HepG2 (cell line): ENCODE data around the gene ATRAID. TPM values are rescaled to one million over a fixed set of nuclear protein-coding genes. Genes with fewer than 3 reads are reported as not detected.

Source experiments
- CBX2 ChIP-seq, 2 experiments: fragments of 200-600 bp in 1 of 2; sonication (generic); formaldehyde crosslinking in 1 of 2; IDR thresholded peaks; 2 replicates each; pipeline versions ENCODE4 v1.7.0 to v1.8.1; 2018 to 2022; ENCODE audit warnings: low read depth in 2 of 2, low read length in 1 of 2, mild to moderate bottlenecking in 1 of 2, missing genetic modification reagents in 1 of 2
- CEBPB ChIP-seq: IDR thresholded peaks from 2 replicates; pipeline ENCODE4 v1.6.1; 2011; ENCODE audit warnings: low read depth, low read length, improper control_type of control experiment, borderline replicate concordance
- ESRRA ChIP-seq: sonication (generic); formaldehyde crosslinking; IDR thresholded peaks from 2 replicates; pipeline ENCODE4 v1.5.1; 2020; ENCODE audit warnings: mild to moderate bottlenecking, low read depth, missing genetic modification reagents
- GZF1 ChIP-seq: sonication (generic); formaldehyde crosslinking; IDR thresholded peaks from 2 replicates; pipeline ENCODE4 v1.5.1; 2020; ENCODE audit warnings: mild to moderate bottlenecking, missing genetic modification reagents
- MAFF ChIP-seq: IDR thresholded peaks from 2 replicates; pipeline ENCODE4 v1.6.1; 2011; ENCODE audit warnings: low read depth, low read length, improper control_type of control experiment
- MTF2 ChIP-seq: sonication (generic); formaldehyde crosslinking; IDR thresholded peaks from 2 replicates; pipeline ENCODE4 v1.5.0; 2020; ENCODE audit warnings: missing genetic modification reagents, borderline replicate concordance
- PHB2 ChIP-seq: fragments of 450-650 bp; IDR thresholded peaks from 2 replicates; pipeline ENCODE4 v1.6.1; 2018; ENCODE audit not compliant: partially characterized antibody
- PHF20 ChIP-seq: sonication (generic); formaldehyde crosslinking; IDR thresholded peaks from 2 replicates; pipeline ENCODE4 v1.5.0; 2020; ENCODE audit warnings: mild to moderate bottlenecking, missing genetic modification reagents
- RCOR2 ChIP-seq: IDR thresholded peaks from 2 replicates; pipeline ENCODE4 v1.6.1; 2016; ENCODE audit warnings: missing biosample characterization, missing genetic modification reagents
- SOX6 ChIP-seq, 2 experiments: fragments of 450-650 bp in 1 of 2; sonication (generic) in 1 of 2; formaldehyde crosslinking in 1 of 2; IDR thresholded peaks; 2 replicates each; pipeline versions ENCODE4 v1.4.0 to v1.6.1; 2017 to 2020; ENCODE audit warnings: antibody characterized with exemption in 1 of 2, mild to moderate bottlenecking in 1 of 2, missing genetic modification reagents in 1 of 2
- ZFP41 ChIP-seq: sonication (generic); formaldehyde crosslinking; IDR thresholded peaks from 2 replicates; pipeline ENCODE4 v1.4.0; 2020; ENCODE audit warnings: mild to moderate bottlenecking, missing genetic modification reagents, borderline replicate concordance
- ZIK1 ChIP-seq: sonication (generic); formaldehyde crosslinking; IDR thresholded peaks from 2 replicates; pipeline ENCODE4 v1.5.0; 2020; ENCODE audit warnings: mild to moderate bottlenecking, low read depth, missing genetic modification reagents, borderline replicate concordance
- ZNF274 ChIP-seq: sonication (generic); formaldehyde crosslinking; IDR thresholded peaks from 2 replicates; pipeline ENCODE4 v1.5.1; 2020; ENCODE audit warnings: mild to moderate bottlenecking, missing genetic modification reagents
- ZNF451 ChIP-seq: sonication (generic); formaldehyde crosslinking; IDR thresholded peaks from 2 replicates; pipeline ENCODE4 v1.5.0; 2020; ENCODE audit warnings: mild to moderate bottlenecking, missing genetic modification reagents
- ZNF552 ChIP-seq: sonication (generic); formaldehyde crosslinking; IDR thresholded peaks from 2 replicates; pipeline ENCODE4 v1.9.0; 2022; ENCODE audit warnings: missing genetic modification reagents, mild to moderate bottlenecking, borderline replicate concordance
- ZNF768 ChIP-seq: sonication (generic); formaldehyde crosslinking; IDR thresholded peaks from 2 replicates; pipeline ENCODE4 v1.4.0; 2020; ENCODE audit warnings: missing genetic modification reagents
- ZNF850 ChIP-seq: sonication (generic); formaldehyde crosslinking; conservative IDR thresholded peaks from 2 replicates; pipeline ENCODE4 v1.9.0; 2021; ENCODE audit warnings: mild to moderate bottlenecking, missing genetic modification reagents
- polyA plus RNA-seq, 8 experiments: library from polyadenylated mRNA; depleted of rRNA in 3 of 8; stranded (reverse) in 7 of 8; unstranded in 1 of 8; fragments of >200 nt; fragmentation: Illumina TruSeq in 4 of 8; extraction: Trizol in 4 of 8; gene quantifications; 2 replicates each; pipeline versions ENCODE4 v1.2.1 to v1.2.3, GENCODE V29; 2011 to 2016; ENCODE audit warnings: low read depth in 4 of 8, missing spikeins in 1 of 8, mixed read lengths in 1 of 8; ENCODE audit not compliant: insufficient read depth in 1 of 8
- total RNA-seq, 5 experiments: library from RNA; depleted of rRNA; stranded (reverse); fragments of >200 nt; fragmentation: Illumina TruSeq; extraction: Trizol; gene quantifications; 2 replicates each; pipeline ENCODE4 v1.2.3, GENCODE V29; 2016; ENCODE audit warnings: low read depth in 1 of 5
- TF ChIP-seq, protein P1 (sequence below): sonication (generic); formaldehyde crosslinking; IDR thresholded peaks from 2 replicates; pipeline ENCODE4 v1.5.0; 2020; ENCODE audit warnings: mild to moderate bottlenecking, missing genetic modification reagents
- TF ChIP-seq, protein P2 (sequence below): sonication (generic); formaldehyde crosslinking; IDR thresholded peaks from 2 replicates; pipeline ENCODE4 v1.5.1; 2020; ENCODE audit warnings: missing genetic modification reagents, mild to moderate bottlenecking, borderline replicate concordance
- TF ChIP-seq, protein P3 (sequence below): sonication (generic); formaldehyde crosslinking; IDR thresholded peaks from 2 replicates; pipeline ENCODE4 v1.8.0; 2022; ENCODE audit warnings: mild to moderate bottlenecking, missing genetic modification reagents, moderate library complexity
- TF ChIP-seq, protein P4 (sequence below): sonication (generic); formaldehyde crosslinking; IDR thresholded peaks from 2 replicates; pipeline ENCODE4 v1.8.1; 2023; ENCODE audit warnings: missing genetic modification reagents, mild to moderate bottlenecking, borderline replicate concordance
- TF ChIP-seq, protein P5 (sequence below): sonication (generic); formaldehyde crosslinking; conservative IDR thresholded peaks from 2 replicates; pipeline ENCODE4 v1.4.0; 2020; ENCODE audit warnings: missing genetic modification reagents

Gene ATRAID
- total and polyA plus RNA-seq, 2 of the 13 experiments (the other 11 are each of a cell fraction or from before 2014, with no cell fraction given): 207 to 382 TPM

DNA sequence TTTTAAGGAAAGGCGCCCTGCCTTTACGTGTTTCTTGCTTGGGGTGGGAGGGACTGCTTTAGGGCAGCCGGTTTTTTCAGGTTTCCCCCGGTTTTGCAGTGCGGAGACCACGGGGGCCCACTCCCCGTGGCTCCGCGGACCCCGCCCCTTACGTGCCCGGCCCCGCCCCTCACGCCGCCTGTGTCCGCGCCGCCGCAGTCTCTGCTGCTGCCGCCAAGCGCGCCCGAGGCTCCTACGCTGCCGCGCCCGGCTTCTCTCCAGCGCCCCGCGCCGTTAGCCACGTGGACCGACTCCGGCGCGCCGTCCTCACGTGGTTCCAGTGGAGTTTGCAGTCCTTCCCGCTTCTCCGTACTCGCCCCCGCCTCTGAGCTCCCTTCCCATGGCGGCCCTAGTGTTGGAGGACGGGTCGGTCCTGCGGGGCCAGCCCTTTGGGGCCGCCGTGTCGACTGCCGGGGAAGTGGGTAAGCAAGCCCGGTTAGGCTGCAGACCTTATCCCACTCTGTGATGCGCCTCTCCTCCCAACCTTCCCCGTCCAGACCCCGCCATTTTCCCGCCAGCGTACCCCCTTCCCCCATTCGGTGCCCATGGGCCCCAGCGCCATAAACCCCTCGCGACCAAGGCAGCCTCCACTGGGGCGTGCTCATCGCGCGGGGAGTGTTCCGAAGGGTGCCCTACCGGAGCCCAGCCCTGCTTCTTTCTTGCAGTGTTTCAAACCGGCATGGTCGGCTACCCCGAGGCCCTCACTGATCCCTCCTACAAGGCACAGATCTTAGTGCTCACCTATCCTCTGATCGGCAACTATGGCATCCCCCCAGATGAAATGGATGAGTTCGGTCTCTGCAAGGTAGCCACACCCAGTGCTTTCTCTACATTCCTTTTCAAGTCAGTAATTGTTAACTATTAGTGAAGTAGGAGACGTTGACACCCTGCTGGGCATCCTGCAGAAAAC lies 5.6 kb downstream of the ATRAID start, which contains the start of gene CAD (continued):
- TF ChIP-seq MAFF (no peak), CEBPB (no peak), PHB2 (no peak), MTF2 (no peak), CBX2 (IDR thresholded peaks at IDR 0.05; ENCODE audit: low read depth, low read length) (no peak), CBX2 (CRISPR knock-in tag; IDR thresholded peaks at IDR 0.05; ENCODE audit: low read depth) (no peak), ZNF850 (no peak), ZNF552 (CRISPR knock-in tag) (peak; percentile 48; the same call in 1 of the 2 replicates), ZFP41 (CRISPR knock-in tag) (no peak), ZNF451 (peak; percentile 89), ESRRA (CRISPR knock-in tag) (no peak), ZIK1 (CRISPR knock-in tag) (peak; percentile 66; the same call in 1 of the 2 replicates), PHF20 (CRISPR knock-in tag) (peak; percentile 43; the same call in 1 of the 2 replicates), SOX6 (IDR thresholded peaks at IDR 0.05) (no peak), SOX6 (CRISPR knock-in tag; IDR thresholded peaks at IDR 0.05) (peak; percentile 41; the same call in 1 of the 2 replicates), RCOR2 (no peak), ZNF274 (CRISPR knock-in tag) (peak; percentile 94), GZF1 (CRISPR knock-in tag) (no peak), ZNF768 (CRISPR knock-in tag) (peak; percentile 55; the same call in 1 of the 2 replicates)
- TF ChIP-seq, protein P1, sequence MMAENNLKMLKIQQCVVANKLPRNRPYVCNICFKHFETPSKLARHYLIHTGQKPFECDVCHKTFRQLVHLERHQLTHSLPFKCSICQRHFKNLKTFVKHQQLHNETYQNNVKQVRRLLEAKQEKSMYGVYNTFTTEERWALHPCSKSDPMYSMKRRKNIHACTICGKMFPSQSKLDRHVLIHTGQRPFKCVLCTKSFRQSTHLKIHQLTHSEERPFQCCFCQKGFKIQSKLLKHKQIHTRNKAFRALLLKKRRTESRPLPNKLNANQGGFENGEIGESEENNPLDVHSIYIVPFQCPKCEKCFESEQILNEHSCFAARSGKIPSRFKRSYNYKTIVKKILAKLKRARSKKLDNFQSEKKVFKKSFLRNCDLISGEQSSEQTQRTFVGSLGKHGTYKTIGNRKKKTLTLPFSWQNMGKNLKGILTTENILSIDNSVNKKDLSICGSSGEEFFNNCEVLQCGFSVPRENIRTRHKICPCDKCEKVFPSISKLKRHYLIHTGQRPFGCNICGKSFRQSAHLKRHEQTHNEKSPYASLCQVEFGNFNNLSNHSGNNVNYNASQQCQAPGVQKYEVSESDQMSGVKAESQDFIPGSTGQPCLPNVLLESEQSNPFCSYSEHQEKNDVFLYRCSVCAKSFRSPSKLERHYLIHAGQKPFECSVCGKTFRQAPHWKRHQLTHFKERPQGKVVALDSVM (CRISPR knock-in tag): no peak
- TF ChIP-seq, protein P2, sequence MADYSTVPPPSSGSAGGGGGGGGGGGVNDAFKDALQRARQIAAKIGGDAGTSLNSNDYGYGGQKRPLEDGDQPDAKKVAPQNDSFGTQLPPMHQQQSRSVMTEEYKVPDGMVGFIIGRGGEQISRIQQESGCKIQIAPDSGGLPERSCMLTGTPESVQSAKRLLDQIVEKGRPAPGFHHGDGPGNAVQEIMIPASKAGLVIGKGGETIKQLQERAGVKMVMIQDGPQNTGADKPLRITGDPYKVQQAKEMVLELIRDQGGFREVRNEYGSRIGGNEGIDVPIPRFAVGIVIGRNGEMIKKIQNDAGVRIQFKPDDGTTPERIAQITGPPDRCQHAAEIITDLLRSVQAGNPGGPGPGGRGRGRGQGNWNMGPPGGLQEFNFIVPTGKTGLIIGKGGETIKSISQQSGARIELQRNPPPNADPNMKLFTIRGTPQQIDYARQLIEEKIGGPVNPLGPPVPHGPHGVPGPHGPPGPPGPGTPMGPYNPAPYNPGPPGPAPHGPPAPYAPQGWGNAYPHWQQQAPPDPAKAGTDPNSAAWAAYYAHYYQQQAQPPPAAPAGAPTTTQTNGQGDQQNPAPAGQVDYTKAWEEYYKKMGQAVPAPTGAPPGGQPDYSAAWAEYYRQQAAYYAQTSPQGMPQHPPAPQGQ (CRISPR knock-in tag): no peak
- TF ChIP-seq, protein P3, sequence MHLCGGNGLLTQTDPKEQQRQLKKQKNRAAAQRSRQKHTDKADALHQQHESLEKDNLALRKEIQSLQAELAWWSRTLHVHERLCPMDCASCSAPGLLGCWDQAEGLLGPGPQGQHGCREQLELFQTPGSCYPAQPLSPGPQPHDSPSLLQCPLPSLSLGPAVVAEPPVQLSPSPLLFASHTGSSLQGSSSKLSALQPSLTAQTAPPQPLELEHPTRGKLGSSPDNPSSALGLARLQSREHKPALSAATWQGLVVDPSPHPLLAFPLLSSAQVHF (CRISPR knock-in tag): peak; percentile 41; the same call in 1 of the 2 replicates
- TF ChIP-seq, protein P4, sequence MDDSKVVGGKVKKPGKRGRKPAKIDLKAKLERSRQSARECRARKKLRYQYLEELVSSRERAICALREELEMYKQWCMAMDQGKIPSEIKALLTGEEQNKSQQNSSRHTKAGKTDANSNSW (CRISPR knock-in tag): peak; percentile 78; the same call in 1 of the 2 replicates
- TF ChIP-seq, protein P5, sequence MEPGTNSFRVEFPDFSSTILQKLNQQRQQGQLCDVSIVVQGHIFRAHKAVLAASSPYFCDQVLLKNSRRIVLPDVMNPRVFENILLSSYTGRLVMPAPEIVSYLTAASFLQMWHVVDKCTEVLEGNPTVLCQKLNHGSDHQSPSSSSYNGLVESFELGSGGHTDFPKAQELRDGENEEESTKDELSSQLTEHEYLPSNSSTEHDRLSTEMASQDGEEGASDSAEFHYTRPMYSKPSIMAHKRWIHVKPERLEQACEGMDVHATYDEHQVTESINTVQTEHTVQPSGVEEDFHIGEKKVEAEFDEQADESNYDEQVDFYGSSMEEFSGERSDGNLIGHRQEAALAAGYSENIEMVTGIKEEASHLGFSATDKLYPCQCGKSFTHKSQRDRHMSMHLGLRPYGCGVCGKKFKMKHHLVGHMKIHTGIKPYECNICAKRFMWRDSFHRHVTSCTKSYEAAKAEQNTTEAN (CRISPR knock-in tag): peak; percentile 81
